GM10847 (cell line): ENCODE results near the gene ZBTB20.

Source experiments
- POLR2A ChIP-seq: IDR thresholded peaks from 2 replicates; pipeline ENCODE4 v1.6.1; 2011; ENCODE audit not compliant: insufficient read length; ENCODE audit errors: extremely low read depth

Gene ZBTB20

GRCh38 chr3:114632757-114633424, 514.2 kb downstream of the ZBTB20 start:
- no peak for TF ChIP-seq POLR2A

GRCh38 chr3:114627770-114628169, 519.3 kb downstream of the ZBTB20 start:
- TF ChIP-seq POLR2A, result no peak

GRCh38 chr3:114626751-114627150, 520.3 kb downstream of the ZBTB20 start:
- no peak for TF ChIP-seq POLR2A

- no peak for TF ChIP-seq POLR2A
Measured at GRCh38 chr3:114624571-114625181, 522.4 kb downstream of the ZBTB20 start.

GRCh38 chr3:114624047-114624445, 523.0 kb downstream of the ZBTB20 start:
- no peak for TF ChIP-seq POLR2A

- no peak for TF ChIP-seq POLR2A
Measured at GRCh38 chr3:114623420-114624046, 523.6 kb downstream of the ZBTB20 start.

GRCh38 chr3:114622001-114622400, 525.1 kb downstream of the ZBTB20 start:
- TF ChIP-seq POLR2A, result no peak

GRCh38 chr3:114619771-114620170, 527.3 kb downstream of the ZBTB20 start:
- no peak for TF ChIP-seq POLR2A

- no peak for TF ChIP-seq POLR2A
Measured at GRCh38 chr3:114615523-114616085, 531.5 kb downstream of the ZBTB20 start.

GRCh38 chr3:114609973-114610630, 537.0 kb downstream of the ZBTB20 start:
- no peak for TF ChIP-seq POLR2A

- TF ChIP-seq POLR2A, result no peak
Measured at GRCh38 chr3:114608293-114608692, 538.8 kb downstream of the ZBTB20 start.

- TF ChIP-seq POLR2A, result no peak
Measured at GRCh38 chr3:114606336-114606735, 540.8 kb downstream of the ZBTB20 start.

GRCh38 chr3:114600571-114600970, 546.5 kb downstream of the ZBTB20 start:
- no peak for TF ChIP-seq POLR2A

GRCh38 chr3:114597871-114598270, 549.2 kb downstream of the ZBTB20 start:
- no peak for TF ChIP-seq POLR2A

GRCh38 chr3:114597012-114597411, 550.1 kb downstream of the ZBTB20 start:
- TF ChIP-seq POLR2A, result no peak

- no peak for TF ChIP-seq POLR2A
Measured at GRCh38 chr3:114596147-114596546, 550.9 kb downstream of the ZBTB20 start.
